Urinary bladder (tissue), 4 donors: Measurements from ENCODE around the gene MAGEA1. TPM values are rescaled to one million over a fixed set of nuclear protein-coding genes. Genes with fewer than 3 reads are reported as not detected.

Experiments used
- DNase-seq: peaks from one replicate; pipeline ENCODE4 v3.0.0-alpha.2; 2015; ENCODE audit errors: extremely low spot score
- H3K27ac ChIP-seq: one replicate; pipeline ENCODE4 v1.5.1; 2013; ENCODE audit warnings: low read depth, mild to moderate bottlenecking, moderate library complexity
- H3K36me3 ChIP-seq: one replicate; pipeline ENCODE4 v1.6.1; 2013; ENCODE audit warnings: mild to moderate bottlenecking, moderate library complexity; ENCODE audit not compliant: insufficient read depth
- H3K4me1 ChIP-seq: one replicate; pipeline ENCODE4 v1.6.1; 2013; ENCODE audit warnings: mild to moderate bottlenecking, moderate library complexity; ENCODE audit not compliant: insufficient read depth
- H3K4me3 ChIP-seq: one replicate; pipeline ENCODE4 v1.5.1; 2013; ENCODE audit warnings: low read depth, low read length
- WGBS: extraction: QIAGEN DNeasy Blood & Tissue Kit; methylation state at CpG from one replicate; pipeline ENCODE4 v1.1.7; 2013; 5-methylcytosine and 5-hydroxymethylcytosine counted together
- polyA plus RNA-seq: library from polyadenylated mRNA; stranded (reverse); fragments of 200-250 nt; gene quantifications from one replicate; pipeline ENCODE4 v1.2.3, GENCODE V29; 2013
- total RNA-seq: library from RNA; depleted of rRNA; stranded (reverse); fragments of >200 nt; gene quantifications from one replicate; pipeline ENCODE4 v1.2.3, GENCODE V29; 2014
- donor health status: healthy with polysubstance abuse.
- donor health status: healthy.

Gene MAGEA1
- total and polyA plus RNA-seq, 2 donors = not detected

DNA sequence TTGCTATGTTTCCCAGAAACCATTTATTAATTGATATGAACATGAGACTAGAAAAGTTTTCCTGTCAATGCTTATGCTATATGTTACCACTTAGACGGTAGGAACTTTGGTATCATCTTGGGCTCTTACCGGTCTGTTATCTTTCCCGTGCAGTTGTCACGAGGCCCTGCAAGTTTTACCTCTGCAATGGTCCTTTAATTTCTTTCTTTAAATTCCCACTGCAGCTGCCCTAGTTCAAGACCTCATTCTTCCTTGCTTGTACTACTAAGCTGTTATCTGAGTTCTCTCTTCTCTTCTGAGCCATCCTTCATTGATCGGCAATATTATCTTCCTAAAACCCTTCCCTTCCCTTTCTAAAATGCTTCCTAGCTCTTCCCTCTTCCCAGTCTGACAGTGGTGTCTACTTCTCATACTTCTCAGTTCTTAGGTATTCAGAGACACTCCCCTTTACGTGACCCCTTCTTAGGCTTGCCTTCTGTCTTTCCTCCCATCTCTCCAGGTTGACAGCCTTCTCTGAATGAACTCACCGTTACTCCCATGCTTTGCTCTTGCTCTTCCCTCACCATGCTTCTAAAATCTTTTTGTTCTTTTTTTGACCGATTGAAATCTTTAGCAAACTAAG is 27.5 kb downstream of the MAGEA1 start:
- H3K27ac ChIP-seq = no peak overlapping the region
- no peaks in the 10 kb centered on the region for H3K36me3 ChIP-seq
- WGBS = 78% methylated on average over 8 of the region's 8 CpGs
- H3K4me3 ChIP-seq = no peak overlapping the region
- no peak for DNase-seq
- H3K4me1 ChIP-seq = no peaks in the 10 kb centered on the region

DNA sequence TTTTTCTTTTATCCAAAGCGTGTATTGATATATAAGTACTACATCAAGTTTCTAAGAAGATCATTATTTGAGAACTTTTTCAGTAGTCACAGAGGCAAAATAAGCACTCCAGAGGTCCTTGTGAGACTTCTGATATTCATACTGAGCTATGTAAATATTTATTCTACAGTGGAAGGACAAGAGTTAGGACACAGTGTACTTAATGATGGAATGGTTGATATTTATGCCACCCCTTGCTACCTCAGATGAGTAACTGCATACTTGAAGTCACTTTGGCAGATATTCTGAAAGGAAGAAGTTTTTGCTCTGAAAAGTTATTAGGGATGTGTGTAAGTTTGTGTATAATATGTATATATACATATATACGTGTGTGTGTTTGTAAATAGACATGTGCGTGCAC is 30.3 kb downstream of the MAGEA1 start:
- H3K36me3 ChIP-seq = no peaks in the 10 kb centered on the region
- H3K27ac ChIP-seq = no peak overlapping the region
- H3K4me3 ChIP-seq = no peak overlapping the region
- WGBS = 84% methylated on average over 3 of the region's 3 CpGs
- DNase-seq = no peak
- no peaks in the 10 kb centered on the region for H3K4me1 ChIP-seq

DNA sequence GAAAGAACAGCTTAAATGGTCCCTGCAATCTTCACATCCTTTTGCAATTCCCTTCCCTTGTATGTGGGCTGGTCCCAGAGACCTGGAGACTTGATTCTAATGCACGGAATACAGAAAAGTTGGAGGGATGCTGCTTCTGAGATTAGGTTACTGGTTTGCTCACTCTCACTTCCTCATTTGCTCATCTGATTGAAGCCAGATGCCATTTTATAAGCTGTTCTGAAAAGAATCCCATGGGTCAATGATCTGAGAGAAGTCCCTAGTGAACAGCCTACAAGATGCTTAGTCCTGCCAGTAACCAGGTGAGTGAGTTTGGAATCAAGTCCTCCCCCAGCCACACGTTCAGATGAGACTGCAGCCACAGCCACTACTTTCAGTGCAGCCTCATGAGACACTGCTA is 35.9 kb downstream of the MAGEA1 start:
- no peak overlapping the region for H3K4me3 ChIP-seq
- H3K4me1 ChIP-seq = no peaks in the 10 kb centered on the region
- no peak for DNase-seq
- WGBS = 13% methylated on average over 2 of the region's 2 CpGs
- no peak overlapping the region for H3K27ac ChIP-seq
- H3K36me3 ChIP-seq = no peaks in the 10 kb centered on the region

DNA sequence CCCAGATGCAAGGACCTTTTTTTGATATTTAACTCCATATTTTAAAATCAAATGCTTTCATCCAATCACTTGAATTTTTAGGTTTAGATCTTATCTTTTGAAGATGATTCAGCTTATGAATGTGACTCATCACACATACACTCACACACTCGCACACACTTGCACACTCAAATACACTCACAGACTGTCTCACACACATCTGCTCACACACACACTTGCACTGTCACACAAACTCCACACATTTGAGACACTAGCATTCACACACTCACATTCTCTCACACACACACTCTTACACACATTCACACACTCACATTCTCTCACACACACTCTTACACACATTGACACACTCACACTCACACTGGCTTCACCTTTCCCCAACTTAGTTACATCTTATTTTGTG is 37.8 kb downstream of the MAGEA1 start:
- DNase-seq = no peak
- Histone ChIP-seq H3K36me3 (no peaks in the 10 kb centered on the region), H3K4me3 (no peak overlapping the region), H3K4me1 (no peaks in the 10 kb centered on the region), H3K27ac (no peak overlapping the region)
- 69% methylated on average over 1 of the region's 1 CpG for WGBS

DNA sequence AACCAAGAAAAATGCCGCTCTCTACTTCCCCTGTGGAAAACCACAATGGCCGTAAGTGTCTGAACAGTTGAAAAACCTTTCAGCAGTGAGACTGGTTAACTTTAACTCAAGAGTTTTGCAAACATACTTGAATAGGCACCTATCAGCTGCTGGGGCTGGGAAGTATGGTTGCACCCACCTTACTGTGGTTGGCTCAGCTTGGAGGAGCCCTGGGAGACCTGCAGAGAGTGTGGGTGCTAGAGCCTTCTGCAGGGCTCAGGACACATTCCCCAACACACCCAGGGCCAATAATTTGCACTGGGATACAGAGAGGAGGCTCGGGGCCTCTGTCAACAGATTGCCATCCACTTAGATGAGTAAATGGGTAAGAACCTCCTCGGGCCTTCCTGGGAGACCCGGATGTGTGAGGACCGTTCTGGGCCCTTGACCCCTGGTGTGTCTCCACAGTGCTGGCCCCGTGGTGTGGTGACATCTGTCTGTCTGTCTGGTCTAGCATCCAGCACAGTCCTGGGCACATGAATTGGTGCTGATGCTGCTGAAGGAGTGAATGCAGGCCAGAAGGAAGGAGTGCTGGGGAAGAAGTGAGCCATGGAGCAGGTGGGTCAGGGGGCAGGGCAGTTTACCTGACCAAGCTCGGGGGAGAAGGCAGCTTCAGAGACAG is 46.5 kb downstream of the MAGEA1 start:
- 87% methylated on average over 8 of the region's 8 CpGs for WGBS
- no peak for DNase-seq
- H3K27ac ChIP-seq = no peak overlapping the region
- H3K4me1 ChIP-seq = no peaks in the 10 kb centered on the region
- H3K4me3 ChIP-seq = no peak overlapping the region
- no peaks in the 10 kb centered on the region for H3K36me3 ChIP-seq

DNA sequence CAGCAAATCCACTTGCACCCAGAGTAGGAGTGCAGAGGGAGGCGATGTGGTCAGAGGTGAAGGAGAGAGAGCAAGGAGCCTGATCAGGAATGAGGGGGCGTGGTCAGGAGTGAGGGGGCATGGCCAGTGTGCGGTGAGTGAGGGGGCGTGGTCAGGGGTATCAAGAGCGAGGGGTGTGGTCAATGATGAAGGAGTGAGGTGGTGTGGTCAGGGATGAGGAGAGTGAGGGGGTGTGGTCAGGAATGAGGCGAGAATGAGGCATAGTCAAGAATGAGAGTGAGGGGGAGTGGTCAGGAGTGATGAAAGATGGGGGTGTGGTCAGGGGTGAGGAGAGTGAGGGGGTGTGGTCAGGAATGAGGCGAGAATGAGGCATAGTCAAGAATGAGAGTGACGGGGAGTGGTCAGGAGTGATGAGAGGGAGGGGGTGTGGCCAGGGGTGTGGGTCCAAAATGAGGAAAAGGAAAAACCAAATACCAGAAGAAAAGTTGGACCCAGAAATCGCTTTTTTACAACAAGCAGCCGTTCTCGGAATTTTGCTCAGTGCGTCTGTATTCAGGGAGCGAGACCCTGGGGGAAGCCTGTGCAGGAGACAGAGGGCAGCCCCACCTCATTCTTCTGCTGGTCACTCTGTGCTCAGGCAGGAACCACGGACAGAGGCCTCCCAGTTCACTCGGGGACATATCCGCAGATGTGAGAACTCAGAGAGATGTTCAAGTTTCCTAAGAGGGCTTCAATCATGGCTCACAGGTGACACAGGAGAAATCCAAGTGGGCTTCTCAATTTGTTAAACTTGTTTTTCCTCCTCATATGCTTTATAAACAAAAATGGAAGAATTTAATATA is 47.5 kb downstream of the MAGEA1 start:
- DNase-seq = no peak
- H3K4me1 ChIP-seq = no peaks in the 10 kb centered on the region
- H3K4me3 ChIP-seq = no peak overlapping the region
- H3K36me3 ChIP-seq = no peaks in the 10 kb centered on the region
- WGBS = 12% methylated on average over 16 of the region's 16 CpGs
- no peak overlapping the region for H3K27ac ChIP-seq

Other genes starting within 250 kb of the MAGEA1 start
- not detected for gene PNMA5, start 185.2 kb upstream of the MAGEA1 start, total RNA-seq
- gene PNMA5, start 185.2 kb upstream of the MAGEA1 start, polyA plus RNA-seq = 0.04 TPM
- gene PNMA3, start 122.8 kb upstream of the MAGEA1 start, total RNA-seq = 0.42 TPM
- gene PNMA3, start 122.8 kb upstream of the MAGEA1 start, polyA plus RNA-seq = 0.08 TPM
- gene PNMA6A, start 106.8 kb upstream of the MAGEA1 start, total RNA-seq = 1.7 TPM
- 0.72 TPM for gene PNMA6A, start 106.8 kb upstream of the MAGEA1 start, polyA plus RNA-seq
- not detected for gene PNMA6F, start 142.5 kb downstream of the MAGEA1 start, total RNA-seq
- not detected for gene PNMA6F, start 142.5 kb downstream of the MAGEA1 start, polyA plus RNA-seq
- 9.7 TPM for gene ZNF275, start 154.9 kb downstream of the MAGEA1 start, total RNA-seq
- gene ZNF275, start 154.9 kb downstream of the MAGEA1 start, polyA plus RNA-seq = 7.6 TPM
- gene PNMA6E, start 222.1 kb downstream of the MAGEA1 start, total RNA-seq = not detected
- gene PNMA6E, start 222.1 kb downstream of the MAGEA1 start, polyA plus RNA-seq = not detected
- gene ZFP92, start 232.2 kb downstream of the MAGEA1 start, total RNA-seq = 0.69 TPM
- gene ZFP92, start 232.2 kb downstream of the MAGEA1 start, polyA plus RNA-seq = 0.41 TPM